HG03159 (cell line): ENCODE results near the gene LDB3.
"Not testable (repeated sequence)": the region's sequence is repeated elsewhere in the genome, so short reads cannot be mapped to it uniquely, and the experiment has no call there.

Experiments used
- ATAC-seq: cut with Tn5 transposase; IDR thresholded peaks from one replicate; pipeline ENCODE4 v1.9.1; 2021; ENCODE audit warnings: mild to moderate bottlenecking, moderate library complexity; ENCODE audit not compliant: unreplicated experiment

The LDB3 gene, protein sequence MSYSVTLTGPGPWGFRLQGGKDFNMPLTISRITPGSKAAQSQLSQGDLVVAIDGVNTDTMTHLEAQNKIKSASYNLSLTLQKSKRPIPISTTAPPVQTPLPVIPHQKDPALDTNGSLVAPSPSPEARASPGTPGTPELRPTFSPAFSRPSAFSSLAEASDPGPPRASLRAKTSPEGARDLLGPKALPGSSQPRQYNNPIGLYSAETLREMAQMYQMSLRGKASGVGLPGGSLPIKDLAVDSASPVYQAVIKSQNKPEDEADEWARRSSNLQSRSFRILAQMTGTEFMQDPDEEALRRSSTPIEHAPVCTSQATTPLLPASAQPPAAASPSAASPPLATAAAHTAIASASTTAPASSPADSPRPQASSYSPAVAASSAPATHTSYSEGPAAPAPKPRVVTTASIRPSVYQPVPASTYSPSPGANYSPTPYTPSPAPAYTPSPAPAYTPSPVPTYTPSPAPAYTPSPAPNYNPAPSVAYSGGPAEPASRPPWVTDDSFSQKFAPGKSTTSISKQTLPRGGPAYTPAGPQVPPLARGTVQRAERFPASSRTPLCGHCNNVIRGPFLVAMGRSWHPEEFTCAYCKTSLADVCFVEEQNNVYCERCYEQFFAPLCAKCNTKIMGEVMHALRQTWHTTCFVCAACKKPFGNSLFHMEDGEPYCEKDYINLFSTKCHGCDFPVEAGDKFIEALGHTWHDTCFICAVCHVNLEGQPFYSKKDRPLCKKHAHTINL

DNA sequence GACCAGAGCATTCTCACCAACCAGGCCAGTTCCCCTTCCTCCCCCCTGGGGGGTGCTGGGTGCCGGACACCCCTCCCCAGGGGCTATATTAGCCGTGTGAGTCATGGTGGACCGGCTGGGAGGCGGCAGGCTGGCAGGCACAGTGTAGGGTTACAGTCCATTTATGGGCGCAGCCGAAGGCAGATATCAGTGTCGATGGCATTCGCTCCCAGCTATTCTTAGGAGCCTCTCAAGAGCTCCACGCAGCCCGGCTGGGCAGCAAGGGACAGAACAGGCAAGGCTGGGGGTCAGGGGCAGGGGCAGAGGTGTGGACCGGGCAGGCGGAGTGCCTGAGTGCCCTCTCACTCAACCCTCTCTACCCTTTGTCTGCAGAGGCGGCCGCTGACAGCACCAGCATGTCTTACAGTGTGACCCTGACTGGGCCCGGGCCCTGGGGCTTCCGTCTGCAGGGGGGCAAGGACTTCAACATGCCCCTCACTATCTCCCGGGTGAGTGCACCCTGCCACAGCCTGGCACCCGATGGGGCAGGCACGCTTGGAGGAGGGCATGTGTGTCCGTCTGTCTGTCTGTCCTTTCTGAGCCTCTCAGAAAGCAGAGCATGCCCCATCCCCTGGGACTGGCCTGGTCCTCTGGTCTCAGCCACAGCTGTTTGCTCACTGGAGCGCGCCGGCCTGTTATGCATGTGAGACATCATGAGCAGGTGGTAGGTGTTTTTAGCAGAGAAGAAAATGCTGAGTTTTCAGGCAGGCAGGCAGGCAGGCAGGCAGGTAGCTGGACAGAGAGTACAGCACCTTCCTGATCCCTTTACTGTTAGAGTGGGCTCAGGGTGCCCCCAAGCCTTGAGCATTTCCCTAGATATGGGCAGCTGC lies at the start of gene LDB3:
TSS of gene LDB3 (plus strand) at position 215 of the 869 bp plus-strand sequence. CDS start at position 396, 181 bp downstream.
- peak; percentile 62 for ATAC-seq

DNA sequence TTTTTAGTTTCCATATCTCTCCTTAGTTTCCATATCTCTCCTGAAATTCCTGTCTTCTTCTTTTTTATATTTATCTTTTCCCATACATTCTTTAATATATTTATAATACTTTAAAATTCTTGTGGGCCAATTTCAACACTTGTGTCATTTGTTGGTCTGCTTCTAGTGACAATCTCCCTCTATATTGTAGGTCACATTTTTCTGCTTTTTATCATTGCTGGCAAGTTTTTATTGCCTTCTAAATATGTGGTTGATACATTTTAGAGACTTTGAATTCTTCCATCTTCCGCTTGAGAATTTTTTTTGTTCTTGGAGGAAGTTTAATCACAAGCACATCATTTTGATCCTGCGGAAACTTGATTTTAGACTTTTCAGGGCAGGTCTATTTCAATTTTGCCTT lies 40.0 kb upstream of the LDB3 start:
- ATAC-seq, result no peak

DNA sequence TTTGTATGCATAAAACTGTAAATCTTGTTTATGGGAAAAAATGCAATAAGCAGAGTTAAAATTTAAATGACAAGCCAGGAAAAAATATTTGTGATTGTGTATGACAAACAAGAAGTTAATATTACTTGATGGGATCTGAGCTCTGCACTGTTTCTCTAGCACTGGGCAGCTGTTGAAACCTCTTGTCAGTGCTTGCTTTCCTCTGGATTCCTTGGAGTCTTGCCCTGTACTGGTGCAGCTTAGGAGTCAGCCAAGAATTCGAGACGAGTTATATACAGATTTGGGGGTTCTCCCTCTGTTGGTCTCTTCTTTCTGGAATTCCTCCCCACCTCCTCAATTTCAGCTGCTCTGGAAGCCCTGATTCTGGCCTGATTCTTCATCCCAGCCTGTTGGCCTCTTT lies 38.2 kb upstream of the LDB3 start:
- no peak for ATAC-seq

DNA sequence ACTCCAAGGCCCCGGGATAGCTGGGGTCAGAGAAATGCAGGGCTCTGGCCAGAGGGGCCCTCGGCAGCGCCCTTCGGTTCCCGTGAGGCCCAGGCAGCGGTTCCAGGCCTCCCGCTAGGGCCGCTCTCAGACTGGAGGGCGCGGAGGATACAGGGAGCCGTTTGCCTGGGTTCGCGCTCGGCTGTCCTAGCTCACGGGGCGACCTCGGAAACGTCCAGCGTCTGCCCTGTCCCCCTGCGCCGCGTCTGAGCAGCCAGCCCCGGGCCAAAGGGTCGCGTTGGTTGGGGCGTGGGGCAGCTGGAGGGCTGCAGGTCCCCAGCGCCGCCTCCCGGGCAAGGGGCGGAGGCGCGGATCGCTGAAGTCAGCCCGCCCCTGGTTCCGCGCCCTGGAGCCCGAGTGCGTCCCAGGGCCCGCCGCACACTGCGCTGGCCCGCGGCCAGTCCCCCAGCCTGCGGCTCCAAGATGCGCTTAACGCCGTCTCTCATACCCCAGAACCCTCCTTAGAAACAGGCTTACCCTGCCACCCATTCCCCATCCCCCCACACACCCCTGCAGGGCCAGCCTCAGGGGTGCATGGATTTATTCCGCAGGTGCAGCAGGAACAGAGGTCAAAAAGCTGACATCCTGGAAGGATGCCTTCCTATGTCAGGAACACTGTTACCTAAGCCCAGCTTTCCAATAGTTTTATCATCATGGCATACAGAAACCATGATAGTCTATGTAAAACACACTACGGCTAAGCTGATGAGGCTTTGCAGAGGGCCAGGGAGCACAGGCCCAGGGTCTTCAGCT lies 36.1 kb upstream of the LDB3 start:
- no peak for ATAC-seq

DNA sequence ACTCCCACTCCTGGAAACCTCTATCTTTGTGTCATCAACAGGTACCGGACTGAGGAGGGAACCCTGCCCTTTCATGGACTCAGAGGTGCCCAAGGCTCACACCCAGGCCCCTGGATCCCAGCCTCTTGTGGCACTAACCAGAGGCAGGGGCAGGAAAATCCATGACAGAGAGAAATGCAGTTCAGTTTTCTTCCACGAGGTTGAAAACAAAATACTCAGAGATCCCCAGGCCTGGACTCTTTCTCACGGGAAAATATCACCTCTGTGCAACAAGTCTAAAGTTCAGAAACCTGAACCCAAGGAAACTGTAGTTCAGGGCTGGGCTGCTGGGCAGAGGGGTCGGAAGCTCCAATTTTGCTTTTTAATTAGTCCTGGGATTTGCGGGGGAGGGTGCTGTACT lies 35.4 kb upstream of the LDB3 start:
- no peak for ATAC-seq

DNA sequence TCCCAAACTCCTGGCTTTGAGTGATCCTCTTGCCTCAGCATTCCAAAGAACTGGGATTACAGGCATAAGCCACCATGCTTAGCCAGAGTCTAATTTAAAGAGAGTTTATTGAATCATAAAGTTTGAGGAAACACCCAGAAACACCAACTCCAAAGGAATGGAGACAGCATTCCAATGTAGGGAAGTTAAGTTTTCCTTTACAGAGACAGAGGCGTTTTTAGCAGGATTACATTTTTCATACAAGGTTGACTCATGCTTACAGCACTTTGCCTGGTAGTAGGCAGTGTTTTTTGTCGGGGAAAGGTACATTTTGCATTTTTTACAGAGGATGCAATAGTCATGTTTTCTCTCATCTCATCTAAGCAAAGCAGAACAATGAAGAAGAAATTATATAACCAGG lies 32.9 kb upstream of the LDB3 start:
- ATAC-seq, result no peak

DNA sequence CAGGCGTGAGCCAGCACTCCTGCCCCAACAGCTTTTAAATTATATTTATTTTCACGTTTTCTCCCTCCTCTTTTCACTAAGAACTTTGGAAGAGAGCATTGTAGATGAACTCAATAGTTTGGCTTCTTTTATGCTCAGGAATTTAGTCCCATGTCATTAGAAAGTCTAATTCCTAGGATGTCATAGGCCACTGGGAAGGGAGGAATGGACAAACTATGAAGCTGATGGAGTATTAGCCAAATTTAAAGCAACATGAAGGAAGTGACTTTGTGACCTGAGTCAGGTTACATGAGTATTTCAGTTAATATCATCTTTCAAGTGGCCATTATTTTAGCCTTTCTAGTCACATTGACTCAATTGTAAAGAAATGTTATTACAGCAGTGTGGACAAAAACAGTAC lies 32.0 kb upstream of the LDB3 start:
- no peak for ATAC-seq

DNA sequence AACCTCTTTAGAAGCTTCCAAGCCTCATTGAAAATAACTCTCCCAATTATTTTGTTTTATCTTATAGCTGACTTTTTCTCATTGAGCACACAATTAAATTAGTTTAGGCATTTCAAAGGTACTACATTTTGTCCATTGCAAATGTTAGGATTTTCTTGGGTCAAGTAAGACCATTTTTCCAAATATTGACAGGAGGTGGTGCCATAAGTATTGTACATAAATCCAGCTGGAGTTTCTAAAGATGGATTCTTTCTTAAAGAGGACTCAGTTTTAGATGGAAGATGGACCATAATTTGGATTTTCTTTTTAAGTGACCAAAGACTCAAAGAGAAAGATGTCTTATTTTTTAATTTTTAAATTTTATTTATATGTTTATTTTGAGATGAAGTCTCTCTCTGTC lies 26.3 kb upstream of the LDB3 start:
- no peak for ATAC-seq

DNA sequence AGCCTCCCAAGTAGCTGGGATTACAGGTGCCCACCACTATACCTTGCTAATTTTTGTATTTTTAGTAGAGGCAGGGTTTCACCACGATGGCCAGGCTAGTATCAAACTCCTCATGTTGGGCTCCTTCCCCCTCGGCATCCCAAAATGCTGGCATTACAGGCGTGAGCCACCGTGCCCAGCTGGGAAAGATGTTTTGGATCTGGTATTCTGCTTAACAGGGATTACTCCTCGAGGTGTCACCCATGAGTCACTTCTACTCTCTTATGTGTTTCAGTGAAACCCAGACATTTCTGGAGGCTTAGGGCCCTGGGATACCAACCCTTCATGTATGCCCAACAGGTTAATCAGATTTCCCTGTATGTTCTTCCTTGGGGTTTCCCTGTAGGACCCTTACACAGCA lies 25.8 kb upstream of the LDB3 start:
- no peak for ATAC-seq

DNA sequence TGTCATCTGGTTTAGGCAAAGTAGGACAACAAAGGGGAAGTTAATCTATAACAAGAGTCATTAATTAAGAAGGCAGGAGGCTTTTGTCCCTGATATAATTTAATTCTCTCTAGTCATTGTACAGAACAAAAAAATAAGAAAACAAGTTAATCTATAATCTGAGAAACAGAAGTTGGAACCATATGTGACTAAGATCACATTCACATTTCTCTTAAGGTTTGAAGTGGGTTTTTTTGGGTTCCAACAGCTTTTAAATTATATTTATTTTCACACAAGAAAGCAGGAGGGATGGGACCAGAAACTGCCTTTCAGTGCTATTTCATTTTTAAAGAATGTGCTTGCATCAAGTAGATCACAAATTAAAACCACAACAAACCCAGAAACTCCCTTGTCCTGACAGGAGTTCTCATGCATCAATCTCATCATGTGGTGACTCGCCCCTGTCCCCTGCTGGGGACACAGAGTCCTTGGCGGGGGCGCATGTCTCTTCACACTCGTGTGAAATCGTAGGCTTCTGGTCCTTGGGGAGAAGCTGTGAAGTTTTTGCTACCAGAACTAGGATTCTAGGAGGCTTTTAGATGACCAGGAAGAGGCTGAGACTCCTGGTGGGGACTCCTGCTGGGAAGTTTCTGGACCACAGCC lies 24.0 kb upstream of the LDB3 start:
- peak; percentile 49 for ATAC-seq

DNA sequence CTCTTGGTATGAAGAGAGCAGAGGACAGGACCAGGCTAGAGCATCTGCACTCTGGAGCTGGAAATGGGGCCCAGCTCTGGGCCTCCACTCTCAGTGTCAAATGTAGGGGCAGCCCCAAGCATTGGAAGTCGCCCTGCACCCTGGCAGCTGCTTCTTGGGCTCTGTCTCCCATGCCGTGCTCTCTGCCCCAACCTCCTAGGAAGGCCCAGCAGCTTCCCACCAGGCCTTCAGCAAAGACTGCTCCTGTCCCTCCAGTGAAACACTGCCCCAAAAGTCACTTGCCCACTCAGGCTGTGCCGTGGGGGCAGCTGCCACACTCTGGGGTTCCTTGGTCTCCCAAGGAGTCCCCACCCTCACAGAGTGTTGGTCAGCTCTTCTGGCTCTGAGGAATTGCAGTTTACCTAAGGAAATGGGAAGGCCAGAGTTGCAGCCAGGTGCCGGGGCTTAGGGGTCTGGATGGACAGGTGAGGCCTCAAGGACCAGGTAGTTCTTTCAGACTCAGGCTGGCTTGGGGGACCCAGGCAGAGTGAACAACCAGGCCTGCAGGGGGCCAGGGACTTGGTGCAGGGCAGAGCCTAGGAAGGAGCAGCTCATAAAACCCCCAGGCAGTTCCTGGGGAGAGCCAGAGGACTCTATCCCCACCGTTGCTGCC lies 23.4 kb upstream of the LDB3 start:
- ATAC-seq, result peak; percentile 19

DNA sequence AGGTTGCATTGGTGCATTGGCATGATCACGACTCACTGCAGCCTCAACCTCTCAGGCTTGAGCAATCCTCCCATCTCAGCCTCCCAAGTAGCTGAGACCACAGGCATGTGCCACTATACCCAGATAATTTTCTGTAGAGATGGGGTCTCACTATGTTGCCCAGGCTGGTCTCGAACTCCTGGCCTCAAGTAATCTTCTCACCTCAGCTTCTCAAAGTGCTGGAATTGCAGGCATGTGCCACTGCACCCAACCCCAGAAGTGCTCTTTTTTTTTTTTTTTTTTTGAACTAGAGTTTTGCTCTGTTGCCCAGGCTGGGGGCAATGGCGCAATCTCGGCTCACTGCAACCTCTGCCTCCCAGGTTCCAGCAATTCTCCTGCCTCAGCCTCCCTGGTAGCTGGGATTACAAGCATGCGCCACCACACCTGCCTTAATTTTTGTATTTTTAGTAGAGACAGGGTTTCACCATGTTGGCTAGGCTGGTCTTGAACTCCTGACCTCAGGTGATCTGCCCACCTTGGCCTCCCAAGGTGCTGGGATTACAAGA lies 22.6 kb upstream of the LDB3 start:
- not testable (repeated sequence) for ATAC-seq

DNA sequence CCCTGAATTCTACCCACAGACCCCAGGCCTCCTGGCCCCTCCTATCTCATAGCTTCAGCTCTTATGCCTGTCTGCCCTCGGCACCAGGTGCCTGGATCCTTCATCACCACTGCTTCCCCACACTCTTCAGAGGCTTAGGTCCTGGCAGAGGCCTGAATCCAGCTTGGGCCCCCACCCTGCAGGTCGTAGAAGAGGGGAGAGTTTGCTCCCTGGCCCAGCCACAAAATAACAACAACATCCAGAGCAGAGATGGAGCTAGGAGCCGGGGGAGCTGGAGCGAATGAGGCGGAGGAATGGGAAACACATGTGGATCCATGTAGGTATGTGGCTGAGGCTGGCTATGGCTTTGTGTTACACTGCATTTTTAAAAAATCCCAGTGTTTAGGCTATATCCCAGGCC lies 21.8 kb upstream of the LDB3 start:
- no peak for ATAC-seq

DNA sequence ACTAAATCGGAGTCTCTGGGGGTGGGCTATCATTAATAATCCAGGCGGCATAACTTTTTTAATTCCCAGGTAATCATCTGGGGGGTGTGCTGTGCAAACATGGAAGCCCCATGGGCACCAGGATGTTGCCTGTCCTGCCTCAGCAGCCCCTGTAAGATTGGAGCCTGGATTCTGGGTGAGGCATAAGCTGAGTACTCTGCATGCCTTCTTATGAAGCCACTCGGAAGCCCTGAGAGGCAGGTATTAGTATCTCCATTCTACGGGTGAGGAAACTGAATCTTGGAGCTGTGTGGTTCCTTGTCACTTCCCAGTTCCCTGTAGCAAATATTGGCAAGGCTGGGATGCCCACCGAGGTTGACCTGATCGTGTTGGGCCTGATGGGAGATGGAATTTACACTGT lies 21.4 kb upstream of the LDB3 start:
- ATAC-seq, result no peak

DNA sequence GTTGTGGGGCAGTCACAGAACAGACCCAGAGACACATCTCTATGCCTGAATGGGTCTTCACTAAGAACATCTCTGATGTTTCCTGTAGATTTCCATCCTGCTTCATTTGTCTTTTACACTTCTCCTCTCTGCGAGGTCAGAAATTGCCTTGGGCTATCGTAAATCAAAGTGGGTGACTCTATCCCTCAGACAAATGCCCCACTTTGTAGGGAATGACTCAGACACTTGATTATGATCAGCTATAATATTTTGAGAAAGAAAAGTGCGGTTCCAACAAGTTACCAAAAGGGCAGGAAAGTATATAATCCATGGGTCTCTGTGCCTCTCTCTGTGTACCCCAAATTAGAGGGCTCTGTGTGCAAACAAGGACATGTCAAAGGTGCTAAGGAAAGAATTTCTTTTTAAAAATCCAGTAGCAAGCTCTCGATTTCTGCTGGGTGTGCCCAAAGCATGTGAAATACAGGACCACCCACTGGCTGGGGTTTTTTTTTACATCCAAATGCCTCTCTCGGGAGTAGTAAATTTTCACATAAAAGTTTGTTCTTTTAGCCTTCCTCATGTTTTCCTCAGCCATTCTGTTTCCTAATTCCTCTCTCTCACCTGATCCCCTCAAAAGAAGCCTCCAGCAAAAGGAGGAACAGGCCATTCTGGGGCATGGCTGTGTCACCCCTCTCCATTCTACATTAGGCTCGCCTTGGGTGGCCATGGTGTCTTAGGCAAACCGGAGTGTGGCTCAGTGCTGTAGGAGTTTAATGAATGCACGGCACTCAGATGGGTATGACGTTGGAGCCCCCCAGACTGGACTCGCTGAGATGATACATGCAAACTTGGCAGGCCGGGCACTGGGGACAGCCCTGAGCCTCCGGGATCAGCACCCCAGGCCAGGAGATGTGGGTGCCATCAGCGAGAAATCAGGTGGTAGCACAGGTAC lies 20.3 kb upstream of the LDB3 start:
- ATAC-seq, result no peak

DNA sequence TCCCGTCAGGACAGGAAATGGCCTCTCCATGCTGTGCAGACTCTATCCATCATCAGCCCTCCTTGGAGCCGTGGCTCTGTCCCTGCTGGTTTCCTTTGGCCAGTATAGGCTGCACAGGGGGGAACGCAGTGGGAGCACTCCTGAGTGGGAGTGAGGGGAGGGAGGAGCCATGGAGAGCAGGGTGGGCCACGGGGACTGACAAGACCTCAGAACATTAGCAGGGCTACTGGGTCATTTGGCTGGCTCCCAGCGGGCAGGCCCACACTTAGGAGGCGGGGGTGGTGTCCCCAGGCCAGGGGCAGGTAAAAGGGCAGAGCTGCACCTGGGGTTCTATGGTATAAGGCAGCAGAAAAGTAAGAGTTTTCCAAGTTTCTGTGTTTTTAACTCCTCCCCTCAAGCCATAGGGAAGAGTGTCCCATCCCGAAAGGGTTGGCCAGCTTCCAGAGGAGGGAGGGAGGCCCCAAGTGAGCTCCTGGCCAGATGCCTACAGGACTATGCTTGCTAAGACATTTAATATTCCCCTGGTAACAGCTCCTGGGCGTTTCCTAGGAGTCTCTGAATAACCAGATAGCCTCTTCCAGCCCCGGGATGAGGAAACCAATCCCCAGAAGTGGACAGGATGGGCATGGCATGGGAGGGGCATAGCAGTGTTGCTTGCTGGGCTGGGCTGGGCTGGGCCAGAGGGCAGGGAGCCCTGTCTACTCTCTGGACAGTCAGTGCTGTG lies 19.4 kb upstream of the LDB3 start:
- ATAC-seq, result no peak

DNA sequence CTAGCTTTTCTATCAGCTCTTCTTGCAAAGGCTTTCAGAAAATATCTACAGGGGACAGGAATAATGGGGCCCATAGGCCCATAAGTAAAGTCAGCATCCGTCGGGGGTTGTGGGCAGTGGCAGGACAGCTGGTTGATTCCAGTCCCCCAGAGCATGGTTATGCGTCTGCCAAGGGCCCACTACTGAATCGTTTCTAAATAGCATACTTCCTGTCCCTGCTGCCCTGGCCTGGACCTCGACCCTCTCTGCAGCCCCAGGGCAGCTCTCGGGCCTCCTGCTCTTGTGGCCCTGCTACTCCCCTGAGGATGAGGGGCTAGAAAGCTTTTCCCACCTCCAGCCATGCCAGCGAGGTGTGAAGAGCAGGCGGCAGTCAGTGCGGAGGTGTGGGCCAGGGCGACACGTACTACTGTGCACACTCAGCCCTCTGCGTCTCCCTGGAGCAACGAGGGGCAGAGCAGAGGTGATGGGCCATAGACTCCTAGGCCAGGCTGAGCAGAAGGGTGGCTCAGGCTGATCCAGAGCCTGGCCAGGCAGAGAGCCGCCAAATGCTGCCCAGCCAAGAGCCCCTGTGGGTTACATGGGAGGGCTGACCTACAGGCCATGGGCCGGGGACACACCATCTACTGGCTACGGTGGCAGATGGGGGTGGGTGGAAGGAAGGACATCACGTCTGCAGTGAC lies 18.7 kb upstream of the LDB3 start:
- ATAC-seq, result no peak
